ENCODE data around the gene FCSK.

The FCSK gene

DNA sequence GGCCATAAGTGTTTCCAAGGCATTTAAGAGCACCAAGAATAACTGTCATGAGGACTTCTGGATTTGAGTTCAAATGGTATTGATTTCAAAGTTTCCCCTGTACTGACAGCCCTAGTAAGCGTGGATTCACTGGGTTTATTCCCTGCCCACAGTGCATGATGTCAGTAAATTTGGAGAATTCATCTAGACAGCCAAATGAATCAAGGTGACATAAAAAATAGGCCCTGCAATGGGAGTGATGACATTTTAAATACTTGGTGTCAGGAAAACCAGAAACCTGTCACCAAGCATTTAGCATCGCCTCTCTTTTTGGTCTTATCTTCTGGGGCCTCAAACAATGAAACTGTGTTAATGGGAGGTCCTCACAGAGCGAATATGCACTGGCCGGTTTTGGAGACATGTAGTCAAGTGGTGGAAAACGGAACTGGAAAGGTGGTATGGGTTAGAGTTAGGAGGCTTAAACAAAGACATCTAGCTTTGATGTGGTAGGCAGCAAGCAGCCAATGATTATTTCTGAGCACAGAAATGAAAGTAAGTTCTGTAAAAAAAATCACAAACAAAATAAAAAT lies 39.9 kb downstream of the FCSK start:
- no peak overlapping the region for H3K27ac ChIP-seq
- H3K9me3 ChIP-seq, result no peaks in the 10 kb centered on the region
- no peaks in the 10 kb centered on the region for H3K27me3 ChIP-seq
- peaks cover 4 to 6% of the 10 kb centered on the region in 2 experiments for H3K4me1 ChIP-seq (ENCODE audit: control insufficient read depth in 1 of 2, insufficient read depth in 1 of 2, low read depth in 1 of 2, low read length in 1 of 2)
- TF ChIP-seq, protein P1, sequence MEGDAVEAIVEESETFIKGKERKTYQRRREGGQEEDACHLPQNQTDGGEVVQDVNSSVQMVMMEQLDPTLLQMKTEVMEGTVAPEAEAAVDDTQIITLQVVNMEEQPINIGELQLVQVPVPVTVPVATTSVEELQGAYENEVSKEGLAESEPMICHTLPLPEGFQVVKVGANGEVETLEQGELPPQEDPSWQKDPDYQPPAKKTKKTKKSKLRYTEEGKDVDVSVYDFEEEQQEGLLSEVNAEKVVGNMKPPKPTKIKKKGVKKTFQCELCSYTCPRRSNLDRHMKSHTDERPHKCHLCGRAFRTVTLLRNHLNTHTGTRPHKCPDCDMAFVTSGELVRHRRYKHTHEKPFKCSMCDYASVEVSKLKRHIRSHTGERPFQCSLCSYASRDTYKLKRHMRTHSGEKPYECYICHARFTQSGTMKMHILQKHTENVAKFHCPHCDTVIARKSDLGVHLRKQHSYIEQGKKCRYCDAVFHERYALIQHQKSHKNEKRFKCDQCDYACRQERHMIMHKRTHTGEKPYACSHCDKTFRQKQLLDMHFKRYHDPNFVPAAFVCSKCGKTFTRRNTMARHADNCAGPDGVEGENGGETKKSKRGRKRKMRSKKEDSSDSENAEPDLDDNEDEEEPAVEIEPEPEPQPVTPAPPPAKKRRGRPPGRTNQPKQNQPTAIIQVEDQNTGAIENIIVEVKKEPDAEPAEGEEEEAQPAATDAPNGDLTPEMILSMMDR (IDR thresholded peaks at IDR 0.05), result no peak
- no peak overlapping the region for H3K4me3 ChIP-seq (ENCODE audit: low read depth in 1 of 2, low read length in 1 of 2)
- H3K36me3 ChIP-seq, result peaks cover 90% of the 10 kb centered on the region

DNA sequence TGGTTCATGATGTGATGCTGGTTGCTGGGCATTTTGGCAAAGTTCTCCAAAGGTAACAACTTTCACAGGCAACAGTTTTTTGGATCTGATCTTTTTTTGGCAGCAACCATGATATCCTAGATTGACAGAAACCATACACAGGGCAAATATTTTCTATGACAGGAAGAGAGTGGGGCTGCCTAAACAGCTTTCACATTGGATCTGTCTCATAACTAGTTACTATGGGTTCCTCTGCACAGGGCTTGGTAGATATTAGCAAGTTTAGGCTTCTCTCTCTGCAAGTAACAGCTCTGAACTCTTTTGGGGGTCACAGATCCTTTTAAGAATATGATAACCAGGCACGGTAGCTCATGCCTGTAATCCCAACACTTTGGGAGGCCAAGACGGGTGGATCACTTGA lies 40.4 kb downstream of the FCSK start:
- Histone ChIP-seq H3K9me3 (no peaks in the 10 kb centered on the region), H3K4me3 (ENCODE audit: low read depth in 1 of 2, low read length in 1 of 2) (no peak overlapping the region), H3K27me3 (no peaks in the 10 kb centered on the region), H3K27ac (no peak overlapping the region), H3K4me1 (ENCODE audit: control insufficient read depth in 1 of 2, insufficient read depth in 1 of 2, low read depth in 1 of 2, low read length in 1 of 2) (peaks cover 4 to 6% of the 10 kb centered on the region in 2 experiments), H3K36me3 (peaks cover 90% of the 10 kb centered on the region)
- TF ChIP-seq, protein P1 (IDR thresholded peaks at IDR 0.05), result no peak

DNA sequence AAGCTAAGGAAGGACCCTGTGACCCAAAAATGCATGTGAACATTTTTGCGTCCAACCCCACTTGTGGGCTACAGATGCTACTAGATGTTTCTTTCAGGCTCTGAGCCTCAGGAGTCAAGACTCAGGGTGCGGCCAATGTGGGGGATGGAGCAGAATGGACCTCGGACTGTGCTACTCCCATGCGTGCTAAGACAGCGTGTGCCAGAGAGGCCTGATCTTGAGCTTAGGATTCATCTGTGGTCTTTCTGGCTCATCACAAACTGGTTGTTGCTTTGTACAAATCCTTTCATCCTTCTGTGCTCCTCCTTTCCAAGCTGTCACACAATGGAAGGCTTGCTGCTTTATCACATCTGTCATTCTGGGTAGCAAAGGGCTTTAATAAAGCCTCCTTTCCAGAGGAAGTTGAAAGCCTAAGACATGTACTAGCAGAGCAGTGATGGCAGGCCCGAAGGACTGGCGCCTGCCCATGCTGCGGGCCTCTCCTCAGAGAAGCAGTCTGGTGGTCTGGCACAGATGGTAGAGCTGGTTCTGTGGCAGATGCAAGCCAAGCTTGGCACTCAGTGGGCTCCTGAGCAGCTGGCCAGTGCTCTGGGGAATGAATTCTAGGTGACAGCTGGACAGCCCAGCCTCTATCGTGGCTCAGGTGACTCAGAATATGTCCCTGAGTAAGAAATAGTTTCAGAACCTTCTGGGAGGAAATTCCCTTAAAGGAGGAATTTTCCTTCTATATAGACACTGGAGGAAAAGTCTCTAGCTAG lies 41.2 kb downstream of the FCSK start:
- Histone ChIP-seq H3K27me3 (no peaks in the 10 kb centered on the region), H3K27ac (no peak overlapping the region), H3K4me1 (ENCODE audit: control insufficient read depth in 1 of 2, insufficient read depth in 1 of 2, low read depth in 1 of 2, low read length in 1 of 2) (no peaks in the 10 kb centered on the region), H3K9me3 (no peaks in the 10 kb centered on the region), H3K36me3 (peaks cover 93% of the 10 kb centered on the region), H3K4me3 (ENCODE audit: low read depth in 1 of 2, low read length in 1 of 2) (no peak overlapping the region)
- TF ChIP-seq, protein P1 (IDR thresholded peaks at IDR 0.05), result no peak

DNA sequence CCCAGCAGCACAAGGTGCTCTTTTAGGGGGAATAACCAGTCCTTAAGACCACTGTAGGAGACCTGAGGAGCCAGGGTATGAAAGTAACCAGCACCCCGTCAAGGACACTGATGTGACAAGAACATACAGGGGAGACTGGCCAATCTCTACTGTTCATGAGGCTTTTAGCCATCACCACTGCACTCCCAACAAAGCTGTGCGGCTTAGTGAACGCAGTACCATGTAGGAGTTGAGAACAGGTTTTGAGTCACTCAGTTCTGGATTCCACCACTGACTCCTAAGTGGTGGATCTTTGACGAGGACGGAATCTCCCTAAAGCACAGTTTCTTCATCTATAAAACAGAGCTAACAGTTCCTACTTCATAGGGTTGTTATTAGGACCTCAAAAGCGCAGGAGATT lies 42.1 kb downstream of the FCSK start:
- H3K4me3 ChIP-seq (ENCODE audit: low read depth in 1 of 2, low read length in 1 of 2), result no peak overlapping the region
- H3K36me3 ChIP-seq, result peaks cover 95% of the 10 kb centered on the region
- H3K4me1 ChIP-seq (ENCODE audit: control insufficient read depth in 1 of 2, insufficient read depth in 1 of 2, low read depth in 1 of 2, low read length in 1 of 2), result no peaks in the 10 kb centered on the region
- no peaks in the 10 kb centered on the region for H3K27me3 ChIP-seq
- no peaks in the 10 kb centered on the region for H3K9me3 ChIP-seq
- H3K27ac ChIP-seq, result no peak overlapping the region
- TF ChIP-seq, protein P1 (IDR thresholded peaks at IDR 0.05), result no peak

DNA sequence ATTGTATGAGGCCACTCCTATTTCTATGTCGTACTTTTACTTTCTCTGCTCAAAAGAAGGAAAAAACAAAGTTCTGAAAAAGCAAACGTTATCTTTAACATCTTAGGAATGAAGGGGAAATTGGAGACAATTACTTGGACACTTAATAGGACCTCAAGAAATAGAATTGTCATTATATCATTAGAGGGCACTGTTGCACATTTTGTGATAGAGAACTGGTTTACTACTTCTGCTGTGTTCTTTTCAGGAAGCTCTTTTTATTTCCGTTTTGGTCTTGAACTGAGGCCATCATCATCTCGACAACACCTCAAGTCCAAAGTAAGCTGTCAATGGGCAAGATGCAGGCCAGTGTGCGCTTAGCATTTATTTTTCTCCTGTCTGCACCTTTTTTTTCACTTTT lies 54.4 kb downstream of the FCSK start:
- Histone ChIP-seq H3K27ac (peak overlapping the region; percentile 6), H3K4me1 (ENCODE audit: control insufficient read depth in 1 of 2, insufficient read depth in 1 of 2, low read depth in 1 of 2, low read length in 1 of 2) (no peaks in the 10 kb centered on the region), H3K9me3 (no peaks in the 10 kb centered on the region), H3K4me3 (ENCODE audit: low read depth in 1 of 2, low read length in 1 of 2) (no peak overlapping the region), H3K36me3 (peaks cover 88% of the 10 kb centered on the region), H3K27me3 (no peaks in the 10 kb centered on the region)
- TF ChIP-seq, protein P1 (IDR thresholded peaks at IDR 0.05), result no peak

All from neutrophil (primary cell).